COR-L47 (cell line): Measurements from ENCODE around the gene POLR3B.
"Not testable (repeated sequence)": the region's sequence is repeated elsewhere in the genome, so short reads cannot be mapped to it uniquely, and the experiment has no call there.

Source experiments
- DNase-seq: peaks from one replicate; lab custom pipeline; 2025; lab: John Stamatoyannopoulos, UW

POLR3B gene

GRCh38 chr12:106357549-106358395, at the start of gene POLR3B:
TSS of gene POLR3B (plus strand) at chr12:106357748. CDS start at chr12:106357880, 132 bp downstream.
- peak; percentile 95 for DNase-seq

- no peak for DNase-seq
These were observed 49.4 kb upstream of the POLR3B start for GRCh38 chr12:106308121-106308520.

GRCh38 chr12:106308611-106309010, 48.9 kb upstream of the POLR3B start:
- DNase-seq, result no peak

GRCh38 chr12:106309671-106310505, 47.7 kb upstream of the POLR3B start:
- DNase-seq, result no peak

GRCh38 chr12:106310687-106311086, 46.9 kb upstream of the POLR3B start:
- DNase-seq, result no peak

- DNase-seq, result no peak
These were observed 46.4 kb upstream of the POLR3B start for GRCh38 chr12:106311139-106311538.

- DNase-seq, result not testable (repeated sequence)
These were observed 44.1 kb upstream of the POLR3B start for GRCh38 chr12:106313413-106313812.

GRCh38 chr12:106315523-106315922, 42.0 kb upstream of the POLR3B start:
- no peak for DNase-seq

- no peak for DNase-seq
These were observed 40.0 kb upstream of the POLR3B start for GRCh38 chr12:106317406-106318082.

- no peak for DNase-seq
These were observed 36.3 kb upstream of the POLR3B start for GRCh38 chr12:106321139-106321850.

- DNase-seq, result no peak
These were observed 34.0 kb upstream of the POLR3B start for GRCh38 chr12:106323537-106323936.

GRCh38 chr12:106327309-106327869, 30.2 kb upstream of the POLR3B start:
- DNase-seq, result no peak

GRCh38 chr12:106328735-106329134, 28.8 kb upstream of the POLR3B start:
- DNase-seq, result no peak

- peak; percentile 36 for DNase-seq
These were observed 28.1 kb upstream of the POLR3B start for GRCh38 chr12:106329231-106329982.

- no peak for DNase-seq
These were observed 25.9 kb upstream of the POLR3B start for GRCh38 chr12:106331599-106331998.

GRCh38 chr12:106332536-106332935, 25.0 kb upstream of the POLR3B start:
- no peak for DNase-seq

GRCh38 chr12:106333010-106333409, 24.5 kb upstream of the POLR3B start:
- DNase-seq, result no peak

GRCh38 chr12:106333756-106334155, 23.8 kb upstream of the POLR3B start:
- no peak for DNase-seq

GRCh38 chr12:106341086-106341877, 16.3 kb upstream of the POLR3B start:
- DNase-seq, result no peak
